ENCODE measurements around the gene ZNF106.

The ZNF106 gene

DNA sequence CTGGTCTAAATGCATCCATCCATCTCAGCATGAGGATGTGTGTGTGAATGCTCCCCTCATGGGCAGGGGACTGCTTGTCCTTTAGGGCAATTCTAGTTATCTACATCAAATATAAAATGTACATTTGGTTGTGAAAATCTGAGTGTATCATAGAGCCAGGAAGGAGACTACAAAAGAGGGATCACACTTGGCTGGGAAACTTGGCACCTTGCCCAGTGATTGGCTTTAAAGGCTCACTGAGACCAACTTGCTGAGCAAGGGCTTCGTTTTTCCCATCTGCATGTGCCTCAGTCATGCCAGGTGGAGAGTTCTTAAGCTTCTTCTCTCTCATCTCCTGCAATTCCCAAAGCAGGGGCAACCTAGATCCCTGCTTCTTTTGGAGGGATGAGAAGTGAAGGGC lies 126.4 kb downstream of the ZNF106 start:
- peak; percentile 18 for DNase-seq

DNA sequence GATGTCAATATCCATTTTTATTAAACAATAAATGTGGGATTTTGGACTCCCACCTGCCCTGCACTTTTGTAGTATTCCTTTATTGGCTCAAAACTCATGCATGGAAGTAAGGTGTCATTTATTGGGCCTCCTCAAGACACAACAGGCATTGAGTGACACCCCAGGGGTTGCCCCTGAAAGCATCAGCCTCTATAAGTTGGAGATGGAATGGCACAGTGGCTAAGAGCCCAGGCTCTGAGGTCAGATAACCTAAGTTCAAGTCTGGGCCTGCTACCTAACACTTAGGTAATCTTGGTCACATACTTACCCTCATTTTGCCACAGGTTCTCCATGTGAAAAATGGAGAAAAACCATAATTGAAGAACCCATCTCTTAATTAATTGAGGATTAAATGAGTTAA lies 127.0 kb downstream of the ZNF106 start:
- no peak for DNase-seq

DNA sequence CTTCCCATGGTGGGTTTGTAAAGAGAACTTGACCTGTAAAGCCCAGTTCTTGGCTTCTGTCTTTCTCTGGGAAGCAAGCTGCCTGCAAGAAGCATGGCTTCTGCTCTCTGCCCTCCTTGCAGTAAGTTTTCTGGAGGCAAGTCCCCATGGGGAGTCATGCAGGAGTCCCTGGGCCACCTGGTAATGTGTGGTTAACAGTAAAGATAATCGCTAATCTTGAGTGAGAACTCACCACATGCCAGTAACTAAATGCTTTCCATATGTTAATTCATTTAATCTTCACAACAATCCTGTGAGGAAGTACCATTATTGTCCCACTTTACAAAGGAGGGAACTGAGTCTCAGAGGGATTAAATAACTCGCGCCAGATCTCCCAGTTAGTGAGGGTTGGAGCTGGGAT lies 127.5 kb downstream of the ZNF106 start:
- no peak for DNase-seq
